GM10847 (cell line): ENCODE data around the gene CES4A.

Experiments
- POLR2A ChIP-seq: IDR thresholded peaks from 2 replicates; pipeline ENCODE4 v1.6.1; 2011; ENCODE audit not compliant: insufficient read length; ENCODE audit errors: extremely low read depth

The CES4A gene

GRCh38 chr16:67013823-67014633 lies 25.6 kb downstream of the CES4A start:
- no peak for TF ChIP-seq POLR2A

- TF ChIP-seq POLR2A = no peak
These were observed 26.4 kb downstream of the CES4A start for GRCh38 chr16:67014634-67015312.

- TF ChIP-seq POLR2A = no peak
These were observed 26.9 kb downstream of the CES4A start for GRCh38 chr16:67015313-67015731.

- TF ChIP-seq POLR2A = no peak
These were observed 27.8 kb downstream of the CES4A start for GRCh38 chr16:67016143-67016542.

GRCh38 chr16:67016681-67017420 lies 28.5 kb downstream of the CES4A start:
- no peak for TF ChIP-seq POLR2A

- TF ChIP-seq POLR2A = no peak
These were observed 29.0 kb downstream of the CES4A start for GRCh38 chr16:67017421-67017750.

- no peak for TF ChIP-seq POLR2A
These were observed 29.6 kb downstream of the CES4A start for GRCh38 chr16:67017810-67018488.

GRCh38 chr16:67019171-67019570 lies 30.8 kb downstream of the CES4A start:
- TF ChIP-seq POLR2A = no peak

- TF ChIP-seq POLR2A = no peak
These were observed 32.9 kb downstream of the CES4A start for GRCh38 chr16:67021321-67021720.

- no peak for TF ChIP-seq POLR2A
These were observed 34.3 kb downstream of the CES4A start for GRCh38 chr16:67022531-67023214.

GRCh38 chr16:67023689-67024088 lies 35.3 kb downstream of the CES4A start:
- no peak for TF ChIP-seq POLR2A

- TF ChIP-seq POLR2A = no peak
These were observed 36.2 kb downstream of the CES4A start for GRCh38 chr16:67024384-67025209.

GRCh38 chr16:67025210-67025550 lies 36.8 kb downstream of the CES4A start:
- TF ChIP-seq POLR2A = no peak

GRCh38 chr16:67026570-67026969 lies 38.2 kb downstream of the CES4A start:
- no peak for TF ChIP-seq POLR2A

GRCh38 chr16:67027046-67027445 lies 38.7 kb downstream of the CES4A start:
- no peak for TF ChIP-seq POLR2A
